ENCODE results near the gene SRCAP. TPM values are rescaled to one million over a fixed set of nuclear protein-coding genes. Genes with fewer than 3 reads are reported as not detected.

The SRCAP gene
- total RNA-seq, 1 experiment from 2014 or later, result 9.4 TPM

- in situ Hi-C loops (cut with HindIII; ENCODE audit: low pct_unique_long_range_greater_than_20kb, low sequenced_read_pairs), result no loop called here
- DNase-seq (ENCODE audit: low read depth, low spot score), result no peak
These were observed 38.3 kb upstream of the SRCAP start for GRCh38 chr16:30660424-30661261.

GRCh38 chr16:30662449-30662848 is 36.5 kb upstream of the SRCAP start:
- no peak for DNase-seq (ENCODE audit: low read depth, low spot score)
- in situ Hi-C loops (cut with HindIII; ENCODE audit: low pct_unique_long_range_greater_than_20kb, low sequenced_read_pairs), result no loop called here

DNA sequence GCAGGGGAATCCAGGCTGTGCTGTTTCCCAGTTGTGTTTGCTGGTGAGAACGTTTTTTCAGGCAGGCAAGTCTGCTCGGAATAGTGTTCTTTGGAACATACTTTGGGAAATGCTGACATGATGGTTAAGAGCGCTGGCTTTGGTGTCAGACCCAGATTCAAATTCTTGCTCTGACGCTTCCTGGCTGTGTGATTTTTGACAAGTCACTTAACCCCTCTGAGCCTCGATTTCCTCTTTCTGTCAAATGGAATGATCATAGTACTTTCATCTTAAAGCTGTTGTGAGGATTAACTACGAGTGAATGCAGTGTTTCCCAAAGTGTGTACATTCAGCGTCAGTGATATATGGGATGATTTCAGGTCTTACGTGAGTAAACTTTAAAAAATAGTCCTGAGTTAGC is 35.9 kb upstream of the SRCAP start:
- DNase-seq (ENCODE audit: low read depth, low spot score), result no peak
- in situ Hi-C loops (cut with HindIII; ENCODE audit: low pct_unique_long_range_greater_than_20kb, low sequenced_read_pairs), result no loop called here

DNA sequence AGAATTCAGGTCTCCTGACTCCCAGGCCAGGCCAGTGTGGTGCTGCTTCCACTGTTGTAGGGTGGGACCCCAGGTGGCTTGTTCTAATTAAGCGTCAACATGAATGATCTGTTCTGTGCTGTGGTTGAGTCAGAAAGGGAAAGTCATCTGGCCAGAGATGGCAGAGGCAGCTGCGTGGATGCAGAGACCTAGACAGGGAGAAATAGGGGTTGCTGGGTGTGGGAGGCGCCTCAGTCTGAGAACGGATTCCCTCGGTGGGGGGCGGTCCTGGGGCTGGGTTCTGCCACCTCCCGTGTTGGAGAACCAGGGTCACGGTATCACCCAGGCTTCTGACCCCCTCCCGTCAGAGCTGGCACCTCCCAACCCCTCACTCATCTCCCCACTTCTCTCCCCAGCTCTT is 35.2 kb upstream of the SRCAP start:
- in situ Hi-C loops (cut with HindIII; ENCODE audit: low pct_unique_long_range_greater_than_20kb, low sequenced_read_pairs), result no loop called here
- no peak for DNase-seq (ENCODE audit: low read depth, low spot score)

- no peak for DNase-seq (ENCODE audit: low read depth, low spot score)
- in situ Hi-C loops (cut with HindIII; ENCODE audit: low pct_unique_long_range_greater_than_20kb, low sequenced_read_pairs), result no loop called here
These were observed 34.3 kb upstream of the SRCAP start for GRCh38 chr16:30664616-30665109.

- in situ Hi-C loops (cut with HindIII; ENCODE audit: low pct_unique_long_range_greater_than_20kb, low sequenced_read_pairs), result no loop called here
- no peak for DNase-seq (ENCODE audit: low read depth, low spot score)
These were observed 33.7 kb upstream of the SRCAP start for GRCh38 chr16:30665155-30665829.

DNA sequence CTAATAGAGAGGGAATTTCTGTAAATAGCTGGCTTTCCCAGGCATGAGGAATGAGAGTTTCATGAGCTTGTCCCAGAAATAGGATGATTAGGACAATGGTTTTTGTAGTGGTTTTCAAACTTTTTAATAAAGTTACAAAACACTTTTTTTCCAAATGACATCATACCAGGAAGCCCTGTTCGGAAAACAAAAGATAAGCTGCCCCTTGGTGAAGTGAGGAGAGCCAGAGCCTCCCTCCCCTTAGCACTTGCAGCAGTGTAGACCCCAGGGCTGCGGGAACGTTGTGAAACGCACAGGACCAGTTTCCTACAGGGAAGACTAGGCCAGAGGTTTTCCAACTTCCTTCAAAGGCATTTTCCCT is 33.2 kb upstream of the SRCAP start:
- in situ Hi-C loops (cut with HindIII; ENCODE audit: low pct_unique_long_range_greater_than_20kb, low sequenced_read_pairs), result no loop called here
- no peak for DNase-seq (ENCODE audit: low read depth, low spot score)

- in situ Hi-C loops (cut with HindIII; ENCODE audit: low pct_unique_long_range_greater_than_20kb, low sequenced_read_pairs), result no loop called here
- no peak for DNase-seq (ENCODE audit: low read depth, low spot score)
These were observed 32.3 kb upstream of the SRCAP start for GRCh38 chr16:30666681-30667080.

DNA sequence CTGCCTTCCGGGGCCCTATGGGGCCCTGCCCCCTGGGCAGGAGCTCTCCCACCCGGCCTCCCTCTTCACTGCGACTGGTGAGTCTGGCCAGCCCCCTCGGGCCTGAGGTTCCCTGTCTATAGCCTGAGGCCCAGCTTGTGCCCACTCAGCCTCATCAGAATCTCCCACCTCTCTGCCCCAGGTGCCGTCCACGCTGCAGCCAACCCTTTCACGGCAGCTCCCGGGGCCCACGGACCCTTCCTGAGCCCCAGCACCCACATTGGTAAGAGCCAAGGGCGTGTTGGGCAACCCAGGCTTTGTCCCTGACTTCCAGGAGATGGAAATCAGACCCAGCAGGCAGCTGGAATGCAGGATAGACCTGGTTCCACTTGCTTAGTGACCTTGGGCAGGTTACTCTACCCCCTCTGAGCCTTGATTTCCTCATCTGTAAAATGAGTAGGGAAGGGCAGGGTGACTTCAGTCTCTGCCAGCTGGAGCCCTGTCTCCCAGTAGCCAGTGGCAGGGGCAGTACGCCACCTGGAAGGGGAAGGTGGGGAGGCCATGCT is 31.5 kb upstream of the SRCAP start:
- in situ Hi-C loops (cut with HindIII; ENCODE audit: low pct_unique_long_range_greater_than_20kb, low sequenced_read_pairs), result no loop called here
- DNase-seq (ENCODE audit: low read depth, low spot score), result no peak

DNA sequence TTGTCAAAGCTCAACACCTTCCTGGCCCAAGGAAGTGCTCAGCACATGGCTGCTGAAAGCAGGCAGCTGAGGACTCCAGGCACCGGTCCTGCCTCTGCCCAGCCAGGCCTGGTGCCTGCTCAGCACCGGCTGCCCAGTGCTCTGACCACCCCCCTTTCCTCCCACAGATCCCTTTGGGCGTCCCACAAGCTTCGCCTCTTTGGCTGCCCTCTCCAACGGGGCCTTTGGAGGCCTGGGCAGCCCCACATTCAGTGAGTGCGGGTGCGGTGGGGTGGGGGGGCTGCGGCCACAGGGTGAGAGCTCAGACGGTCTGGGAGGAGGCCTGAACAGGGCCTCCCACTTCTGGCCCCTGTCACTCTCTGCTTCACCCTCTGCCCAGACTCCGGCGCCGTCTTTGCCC is 30.6 kb upstream of the SRCAP start:
- no peak for DNase-seq (ENCODE audit: low read depth, low spot score)
- in situ Hi-C loops (cut with HindIII; ENCODE audit: low pct_unique_long_range_greater_than_20kb, low sequenced_read_pairs), result no loop called here

GRCh38 chr16:30669026-30669902 is 29.7 kb upstream of the SRCAP start:
- DNase-seq (ENCODE audit: low read depth, low spot score), result no peak
- in situ Hi-C loops (cut with HindIII; ENCODE audit: low pct_unique_long_range_greater_than_20kb, low sequenced_read_pairs), result no loop called here

DNA sequence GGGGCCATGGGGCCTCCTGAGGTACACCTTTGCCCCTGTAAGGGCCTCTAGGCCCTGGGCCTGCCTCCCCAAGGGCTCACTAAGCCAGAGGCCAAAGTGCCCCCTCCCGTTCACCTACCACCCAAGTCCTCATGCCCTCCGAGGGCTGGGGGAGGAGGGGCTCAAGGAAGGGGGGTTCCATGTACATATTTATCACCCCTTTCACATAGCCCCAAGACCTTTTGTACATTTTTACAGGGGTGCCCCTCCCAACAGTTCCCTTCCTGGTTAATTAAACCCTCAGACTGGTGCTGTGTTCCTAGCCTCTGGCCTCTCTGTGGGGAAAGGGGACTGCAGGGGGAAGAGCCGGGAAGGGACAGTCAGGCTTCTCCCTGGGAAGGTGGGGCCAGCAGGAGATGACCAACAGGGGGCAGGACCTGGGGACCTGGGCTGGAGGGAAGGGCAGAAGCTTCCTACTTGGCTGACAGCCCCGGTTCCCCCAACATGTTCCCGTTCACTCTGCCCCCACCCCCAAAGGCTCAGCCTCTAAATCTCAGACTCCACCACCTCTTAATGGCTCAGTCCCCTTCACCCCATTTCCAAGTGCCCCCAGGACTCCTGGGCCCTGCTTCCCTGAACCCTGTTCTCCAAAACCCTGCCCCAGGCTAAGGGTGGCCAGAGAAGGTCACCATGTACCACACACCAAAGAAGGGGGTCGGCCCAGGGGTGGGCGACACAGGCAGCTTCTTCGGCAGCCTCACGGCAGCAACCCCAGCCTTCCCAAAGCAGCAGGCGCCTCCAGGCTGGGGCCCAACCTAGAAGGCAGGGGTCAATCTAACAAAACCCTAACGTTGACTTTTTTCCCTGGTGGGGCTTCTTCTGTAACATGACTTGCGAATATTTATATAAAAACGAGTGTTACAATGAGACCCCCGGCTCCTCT is 28.8 kb upstream of the SRCAP start:
- in situ Hi-C loops (cut with HindIII; ENCODE audit: low pct_unique_long_range_greater_than_20kb, low sequenced_read_pairs), result no loop called here
- no peak for DNase-seq (ENCODE audit: low read depth, low spot score)

- in situ Hi-C loops (cut with HindIII; ENCODE audit: low pct_unique_long_range_greater_than_20kb, low sequenced_read_pairs), result no loop called here
- DNase-seq (ENCODE audit: low read depth, low spot score), result no peak
These were observed 23.8 kb upstream of the SRCAP start for GRCh38 chr16:30675143-30675542.

- in situ Hi-C loops (cut with HindIII; ENCODE audit: low pct_unique_long_range_greater_than_20kb, low sequenced_read_pairs), result no loop called here
- DNase-seq (ENCODE audit: low read depth, low spot score), result no peak
These were observed 20.9 kb upstream of the SRCAP start for GRCh38 chr16:30677931-30678585.

GRCh38 chr16:30678586-30678970 is 20.4 kb upstream of the SRCAP start:
- in situ Hi-C loops (cut with HindIII; ENCODE audit: low pct_unique_long_range_greater_than_20kb, low sequenced_read_pairs), result no loop called here
- DNase-seq (ENCODE audit: low read depth, low spot score), result no peak

DNA sequence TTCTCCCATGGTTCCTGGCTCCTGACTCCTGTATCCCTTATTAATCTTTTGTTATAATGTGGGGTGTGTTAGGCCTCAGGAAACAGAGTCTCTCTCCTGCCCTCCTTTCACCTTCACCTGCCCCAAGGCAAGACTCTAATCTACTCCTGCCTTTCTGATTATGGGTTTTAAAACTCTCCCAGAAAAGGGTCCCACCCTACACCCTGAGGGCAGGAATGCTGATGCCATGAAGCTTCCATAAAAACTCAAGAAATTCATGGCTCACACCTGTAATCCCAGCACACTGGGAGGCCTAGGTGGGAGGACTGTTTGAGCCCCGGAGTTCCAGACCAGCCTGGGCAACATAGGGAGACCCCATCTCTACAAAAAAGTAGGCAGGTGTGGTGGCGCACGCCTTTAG is 18.6 kb upstream of the SRCAP start:
- DNase-seq (ENCODE audit: low read depth, low spot score), result no peak
- in situ Hi-C loops (cut with HindIII; ENCODE audit: low pct_unique_long_range_greater_than_20kb, low sequenced_read_pairs), result no loop called here

GRCh38 chr16:30688701-30689100 is 10.3 kb upstream of the SRCAP start:
- in situ Hi-C loops (cut with HindIII; ENCODE audit: low pct_unique_long_range_greater_than_20kb, low sequenced_read_pairs), result no loop called here

More at GRCh38 chr16:30688701-30689100, 10.3 kb upstream of the SRCAP start:
- no peak for DNase-seq (ENCODE audit: low read depth, low spot score)

Measured in SK-MEL-5 (cell line).